ENCODE measurements around the gene TTC13. TPM values are rescaled to one million over a fixed set of nuclear protein-coding genes. Genes with fewer than 3 reads are reported as not detected.

TTC13 gene
- total RNA-seq, 2 experiments from 2014 or later = 24.9 to 25.0 TPM

- no peaks in the 10 kb centered on the region for H3K27me3 ChIP-seq (ENCODE audit: control insufficient read depth in 1 of 2, insufficient read depth in 2 of 2, low read length in 2 of 2)
- CTCF ChIA-PET = no interaction called here
- POLR2A ChIA-PET = no interaction called here
- no peaks in the 10 kb centered on the region for H3K4me1 ChIP-seq (ENCODE audit: insufficient read depth, low read length)
- Mint-ChIP-seq H3K9me3 (no peaks in the 10 kb centered on the region), H3K4me3 (no peak overlapping the region), H3K4me1 (ENCODE audit: low read depth) (peaks cover 5% of the 10 kb centered on the region), H3K36me3 (ENCODE audit: low read depth) (peaks cover 47% of the 10 kb centered on the region), H3K27ac (no peak overlapping the region), H3K27me3 (no peaks in the 10 kb centered on the region)
- ATAC-seq (ENCODE audit: poor library complexity) = no peak
- H3K27ac ChIP-seq (ENCODE audit: low read depth in 1 of 2, low read length in 2 of 2) = no peak overlapping the region
- no peak for TF ChIP-seq CTCF (IDR thresholded peaks at IDR 0.05)
- H3K36me3 ChIP-seq (ENCODE audit: insufficient read depth, low read length) = peaks cover 74% of the 10 kb centered on the region
- no peaks in the 10 kb centered on the region for H3K9me3 ChIP-seq (ENCODE audit: control insufficient read depth in 1 of 2, insufficient read depth in 1 of 2, low read length in 2 of 2)
- no peak for DNase-seq
- H3K4me3 ChIP-seq (ENCODE audit: low read length) = no peak overlapping the region
- intact Hi-C loops (cut with DNase I, micrococcal nuclease) = no loop called here
Measured at GRCh38 chr1:230994860-230995259, 16.2 kb upstream of the TTC13 start.

- H3K27me3 ChIP-seq (ENCODE audit: control insufficient read depth in 1 of 2, insufficient read depth in 2 of 2, low read length in 2 of 2) = no peaks in the 10 kb centered on the region
- Mint-ChIP-seq H3K27me3 (no peaks in the 10 kb centered on the region), H3K4me3 (no peak overlapping the region), H3K9me3 (no peaks in the 10 kb centered on the region), H3K36me3 (ENCODE audit: low read depth) (peaks cover 63% of the 10 kb centered on the region), H3K27ac (no peak overlapping the region), H3K4me1 (ENCODE audit: low read depth) (peaks cover 5% of the 10 kb centered on the region)
- no peak for TF ChIP-seq CTCF (IDR thresholded peaks at IDR 0.05)
- ATAC-seq (ENCODE audit: poor library complexity) (no peak), DNase-seq (no peak)
- H3K4me1 ChIP-seq (ENCODE audit: insufficient read depth, low read length) = no peaks in the 10 kb centered on the region
- POLR2A ChIA-PET = no interaction called here
- H3K4me3 ChIP-seq (ENCODE audit: low read length) = no peak overlapping the region
- CTCF ChIA-PET = no interaction called here
- H3K36me3 ChIP-seq (ENCODE audit: insufficient read depth, low read length) = peaks cover 51% of the 10 kb centered on the region
- no peak overlapping the region for H3K27ac ChIP-seq (ENCODE audit: low read depth in 1 of 2, low read length in 2 of 2)
- H3K9me3 ChIP-seq (ENCODE audit: control insufficient read depth in 1 of 2, insufficient read depth in 1 of 2, low read length in 2 of 2) = no peaks in the 10 kb centered on the region
- intact Hi-C loops (cut with DNase I, micrococcal nuclease) = no loop called here
Measured at GRCh38 chr1:230992100-230992774, 13.6 kb upstream of the TTC13 start.

- no peak overlapping the region for H3K27ac ChIP-seq (ENCODE audit: low read depth in 1 of 2, low read length in 2 of 2)
- CTCF ChIA-PET = no interaction called here
- Mint-ChIP-seq H3K27me3 (no peaks in the 10 kb centered on the region), H3K4me3 (no peak overlapping the region), H3K27ac (no peak overlapping the region), H3K4me1 (ENCODE audit: low read depth) (peaks cover 16% of the 10 kb centered on the region), H3K9me3 (no peaks in the 10 kb centered on the region), H3K36me3 (ENCODE audit: low read depth) (peaks cover 65% of the 10 kb centered on the region)
- no peaks in the 10 kb centered on the region for H3K27me3 ChIP-seq (ENCODE audit: control insufficient read depth in 1 of 2, insufficient read depth in 2 of 2, low read length in 2 of 2)
- H3K36me3 ChIP-seq (ENCODE audit: insufficient read depth, low read length) = peaks cover 28% of the 10 kb centered on the region
- TF ChIP-seq CTCF (IDR thresholded peaks at IDR 0.05) = no peak
- DNase-seq (no peak), ATAC-seq (ENCODE audit: poor library complexity) (no peak)
- H3K4me3 ChIP-seq (ENCODE audit: low read length) = no peak overlapping the region
- H3K9me3 ChIP-seq (ENCODE audit: control insufficient read depth in 1 of 2, insufficient read depth in 1 of 2, low read length in 2 of 2) = no peaks in the 10 kb centered on the region
- intact Hi-C loops (cut with DNase I, micrococcal nuclease) = no loop called here
- H3K4me1 ChIP-seq (ENCODE audit: insufficient read depth, low read length) = no peaks in the 10 kb centered on the region
- POLR2A ChIA-PET = interaction anchor here (1.2 kb wide), 1 partner anchor 9 kb away, joined by 3 read pairs; the partner anchor contains the start of genes ARV1 and TTC13
Measured at GRCh38 chr1:230987448-230987847, 8.8 kb upstream of the TTC13 start.
